H9 (cell line): ENCODE results near the gene PLCXD1. TPM values are rescaled to one million over a fixed set of nuclear protein-coding genes. Genes with fewer than 3 reads are reported as not detected.

Experiments used
- DNase-seq: peaks from one replicate; pipeline ENCODE4 v3.0.0-alpha.2; 2017
- H2AFZ ChIP-seq: one replicate; pipeline ENCODE4 v1.6.1; 2013; ENCODE audit warnings: mild to moderate bottlenecking, low read length, control low read depth, moderate library complexity
- H2AK5ac ChIP-seq: 2 replicates; pipeline ENCODE4 v1.6.1; 2013; ENCODE audit warnings: low read length, control low read depth, mixed read lengths; ENCODE audit not compliant: insufficient read length
- H2BK120ac ChIP-seq: one replicate; pipeline ENCODE4 v1.6.1; 2013; ENCODE audit warnings: low read depth, mild to moderate bottlenecking, low read length, control low read depth, inconsistent platforms; ENCODE audit not compliant: poor library complexity, severe bottlenecking
- H2BK12ac ChIP-seq: 2 replicates; pipeline ENCODE4 v1.6.1; 2013; ENCODE audit warnings: low read length, control low read depth, mixed read lengths, low read depth; ENCODE audit not compliant: insufficient read length
- H2BK15ac ChIP-seq: 2 replicates; pipeline ENCODE4 v1.6.1; 2013; ENCODE audit warnings: low read depth, low read length, control low read depth
- H2BK20ac ChIP-seq: one replicate; pipeline ENCODE4 v1.6.1; 2013; ENCODE audit warnings: low read depth, mild to moderate bottlenecking, low read length, control low read depth, inconsistent platforms; ENCODE audit not compliant: poor library complexity, severe bottlenecking
- H2BK5ac ChIP-seq: 2 replicates; pipeline ENCODE4 v1.6.1; 2013; ENCODE audit warnings: low read length, control low read depth, mixed read lengths; ENCODE audit not compliant: insufficient read length
- H3K14ac ChIP-seq: 2 replicates; pipeline ENCODE4 v1.6.1; 2013; ENCODE audit warnings: low read length, control low read depth; ENCODE audit not compliant: insufficient read depth
- H3K18ac ChIP-seq: 2 replicates; pipeline ENCODE4 v1.6.1; 2013; ENCODE audit warnings: low read depth, mild to moderate bottlenecking, mixed read lengths, low read length, control low read depth; ENCODE audit not compliant: insufficient read length
- H3K23ac ChIP-seq: 2 replicates; pipeline ENCODE4 v1.6.1; 2013; ENCODE audit warnings: low read length, control low read depth, mixed read lengths, low read depth; ENCODE audit not compliant: insufficient read length
- H3K23me2 ChIP-seq: 2 replicates; pipeline ENCODE4 v1.6.1; 2013; ENCODE audit warnings: low read depth, mild to moderate bottlenecking, mixed read lengths, low read length, control low read depth; ENCODE audit not compliant: insufficient read length, poor library complexity, severe bottlenecking
- H3K27ac ChIP-seq: 2 replicates; pipeline ENCODE4 v1.5.1; 2013; ENCODE audit warnings: low read length, control low read depth, mixed read lengths, low read depth; ENCODE audit not compliant: insufficient read length
- H3K27me3 ChIP-seq: 2 replicates; pipeline ENCODE4 v1.6.1; 2013; ENCODE audit warnings: low read length, control low read depth, inconsistent platforms; ENCODE audit not compliant: insufficient read depth
- H3K4ac ChIP-seq: 2 replicates; pipeline ENCODE4 v1.6.1; 2013; ENCODE audit warnings: low read depth, mild to moderate bottlenecking, control low read depth, inconsistent platforms, low read length, moderate library complexity
- H3K4me1 ChIP-seq: 2 replicates; pipeline ENCODE4 v1.6.1; 2013; ENCODE audit warnings: low read length, control low read depth, inconsistent platforms; ENCODE audit not compliant: insufficient read depth
- H3K4me2 ChIP-seq: 2 replicates; pipeline ENCODE4 v1.6.1; 2013; ENCODE audit warnings: low read length, control low read depth, mixed read lengths; ENCODE audit not compliant: insufficient read length, insufficient read depth
- H3K56ac ChIP-seq: 2 replicates; pipeline ENCODE4 v1.6.1; 2013; ENCODE audit warnings: low read depth, mild to moderate bottlenecking, mixed read lengths, low read length, control low read depth; ENCODE audit not compliant: insufficient read length
- H3K79me1 ChIP-seq: 2 replicates; pipeline ENCODE4 v1.6.1; 2013; ENCODE audit warnings: low read depth, mild to moderate bottlenecking, moderate library complexity, low read length, control low read depth, inconsistent platforms; ENCODE audit not compliant: insufficient read depth, poor library complexity, severe bottlenecking
- H3K79me2 ChIP-seq: 2 replicates; pipeline ENCODE4 v1.6.1; 2013; ENCODE audit warnings: low read length, control low read depth, inconsistent platforms; ENCODE audit not compliant: insufficient read depth
- H3K9ac ChIP-seq: 2 replicates; pipeline ENCODE4 v1.6.1; 2013; ENCODE audit warnings: low read length, control low read depth, mixed read lengths; ENCODE audit not compliant: insufficient read length; ENCODE audit errors: extremely low read depth
- H3K9me3 ChIP-seq: one replicate; pipeline ENCODE4 v1.6.1; 2013; ENCODE audit warnings: low read depth, low read length, inconsistent platforms; ENCODE audit not compliant: control insufficient read depth
- H3T11ph ChIP-seq: one replicate; pipeline ENCODE4 v1.6.1; 2013; ENCODE audit warnings: mild to moderate bottlenecking, low read length, control low read depth, inconsistent platforms
- H4K20me1 ChIP-seq: one replicate; pipeline ENCODE4 v1.6.1; 2013; ENCODE audit not compliant: control insufficient read depth, insufficient read length, insufficient read depth
- H4K5ac ChIP-seq: 2 replicates; pipeline ENCODE4 v1.6.1; 2013; ENCODE audit warnings: low read depth, mild to moderate bottlenecking, mixed read lengths, low read length, control low read depth; ENCODE audit not compliant: insufficient read length
- H4K8ac ChIP-seq: replicated peaks from 2 replicates; pipeline ENCODE4 v1.6.1; 2013; ENCODE audit warnings: low read length, control low read depth, mixed read lengths, low read depth; ENCODE audit not compliant: insufficient read length
- H4K91ac ChIP-seq: 2 replicates; pipeline ENCODE4 v1.6.1; 2013; ENCODE audit warnings: low read depth, mild to moderate bottlenecking, moderate library complexity, mixed read lengths, low read length, control low read depth; ENCODE audit not compliant: insufficient read length
- H3K27ac Mint-ChIP-seq, 3 experiments: 2 replicates in 2 of 3; 3 replicates in 1 of 3; pipeline ENCODE4 v1.8.0; 2020 to 2021; ENCODE audit warnings: mixed read lengths in 3 of 3, mild to moderate bottlenecking in 1 of 3, moderate library complexity in 1 of 3
- H3K27me3 Mint-ChIP-seq: 2 replicates; pipeline ENCODE4 v1.8.0; 2021; ENCODE audit warnings: low read depth, mild to moderate bottlenecking, moderate library complexity, mixed read lengths
- H3K36me3 Mint-ChIP-seq, 3 experiments: 2 replicates in 2 of 3; 3 replicates in 1 of 3; pipeline ENCODE4 v1.8.0; 2020 to 2021; ENCODE audit warnings: low read depth in 3 of 3, mixed read lengths in 3 of 3; ENCODE audit not compliant: insufficient read depth in 1 of 3
- H3K4me1 Mint-ChIP-seq, 2 experiments: 2 replicates each; pipeline ENCODE4 v1.8.0; 2020; ENCODE audit warnings: mixed read lengths in 2 of 2
- H3K4me3 Mint-ChIP-seq, 2 experiments: 2 replicates in 1 of 2; 3 replicates in 1 of 2; pipeline ENCODE4 v1.8.0; 2020 to 2021; ENCODE audit warnings: mild to moderate bottlenecking in 2 of 2, mixed read lengths in 2 of 2, moderate library complexity in 1 of 2
- H3K9me3 Mint-ChIP-seq, 2 experiments: 2 replicates in 1 of 2; 3 replicates in 1 of 2; pipeline ENCODE4 v1.8.0; 2020; ENCODE audit warnings: mild to moderate bottlenecking in 2 of 2, mixed read lengths in 2 of 2, moderate library complexity in 1 of 2
- CTCF ChIP-seq: fragments of 200-600 bp; sonication (generic); conservative IDR thresholded peaks from 3 replicates; pipeline ENCODE4 v1.8.0; 2021; ENCODE audit warnings: antibody characterized with exemption, mild to moderate bottlenecking
- WGBS: extraction: QIAGEN DNeasy Blood & Tissue Kit; methylation state at CpG from one replicate; pipeline ENCODE4 v1.1.7; 2013; ENCODE audit warnings: missing lambda C conversion rate, low lambda C conversion rate, mixed read lengths; ENCODE audit not compliant: insufficient read length; ENCODE audit errors: extremely low coverage; 5-methylcytosine and 5-hydroxymethylcytosine counted together
- total RNA-seq: library from RNA; stranded (reverse); gene quantifications from 2 replicates; pipeline ENCODE4 v1.2.1, GENCODE V29; 2021

Gene PLCXD1
- total RNA-seq, 1 experiment from 2014 or later: 96.5 TPM

GRCh38 chrX:340121-340520, 58.9 kb downstream of the PLCXD1 start:
- no peak overlapping the region for H3K9ac ChIP-seq
- no peak overlapping the region for H3K56ac ChIP-seq
- H3K27me3 ChIP-seq: no peaks in the 10 kb centered on the region
- no peak overlapping the region for H2BK5ac ChIP-seq
- H3K36me3 Mint-ChIP-seq: peaks cover 32 to 54% (median 51%) of the 10 kb centered on the region in 3 experiments
- no peaks in the 10 kb centered on the region for H3K27me3 Mint-ChIP-seq
- no peak overlapping the region for H2BK20ac ChIP-seq
- no peaks in the 10 kb centered on the region for H3K79me2 ChIP-seq
- H4K8ac ChIP-seq: no peak overlapping the region
- no peak for TF ChIP-seq CTCF
- no peak overlapping the region for H2AK5ac ChIP-seq
- H4K20me1 ChIP-seq: no peaks in the 10 kb centered on the region
- no peak overlapping the region for H3K18ac ChIP-seq
- no peak overlapping the region for H3T11ph ChIP-seq
- no peaks in the 10 kb centered on the region for H3K4me1 ChIP-seq
- H3K9me3 Mint-ChIP-seq: peaks cover 3% of the 10 kb centered on the region in 2 experiments; a peak in 3 of 5 replicates
- H3K27ac Mint-ChIP-seq: no peak overlapping the region
- H3K23ac ChIP-seq: no peak overlapping the region
- H3K4me3 Mint-ChIP-seq: no peak overlapping the region
- no peak overlapping the region for H2AFZ ChIP-seq
- no peak overlapping the region for H2BK12ac ChIP-seq
- no peaks in the 10 kb centered on the region for H3K79me1 ChIP-seq
- no peak overlapping the region for H2BK15ac ChIP-seq
- no CpG with 5 or more reads among the region's 24 CpGs for WGBS
- no peak overlapping the region for H3K4ac ChIP-seq
- no peak overlapping the region for H3K27ac ChIP-seq
- DNase-seq: no peak
- H3K4me1 Mint-ChIP-seq: peaks cover 0 to 2% of the 10 kb centered on the region in 2 experiments; a peak in 1 of 4 replicates
- H2BK120ac ChIP-seq: no peak overlapping the region
- no peaks in the 10 kb centered on the region for H3K9me3 ChIP-seq
- H4K5ac ChIP-seq: no peak overlapping the region
- no peaks in the 10 kb centered on the region for H3K23me2 ChIP-seq
- no peak overlapping the region for H4K91ac ChIP-seq
- H3K14ac ChIP-seq: no peak overlapping the region
- H3K4me2 ChIP-seq: no peak overlapping the region
